Ascending aorta (tissue), 2 donors: Measurements from ENCODE around the gene ARHGEF4. TPM values are rescaled to one million over a fixed set of nuclear protein-coding genes. Genes with fewer than 3 reads are reported as not detected.
"Not testable (repeated sequence)": the region's sequence is repeated elsewhere in the genome, so short reads cannot be mapped to it uniquely, and the experiment has no call there.

ENCODE experiments used
- DNase-seq, 2 donors: peaks; one replicate each; pipeline ENCODE4 v3.0.0-alpha.2; 2019; ENCODE audit warnings: low spot score in 2 of 2
- H3K27ac ChIP-seq, 2 donors: fragments of 200-600 bp; sonication (generic); one replicate each; pipeline ENCODE4 v1.5.1; 2016 to 2017; ENCODE audit warnings: mild to moderate bottlenecking in 1 of 2
- H3K27me3 ChIP-seq: fragments of 200-600 bp; sonication (generic); one replicate; pipeline ENCODE4 v1.5.1; 2017
- H3K36me3 ChIP-seq, 2 donors: fragments of 200-600 bp; sonication (generic); one replicate each; pipeline ENCODE4 v1.5.1; 2016
- H3K4me1 ChIP-seq, 2 donors: fragments of 200-600 bp; sonication (generic); one replicate each; pipeline ENCODE4 v1.5.1; 2016 to 2017; ENCODE audit warnings: mild to moderate bottlenecking in 1 of 2
- H3K4me3 ChIP-seq, 2 donors: fragments of 200-600 bp; sonication (generic); one replicate each; pipeline ENCODE4 v1.5.1; 2016 to 2017; ENCODE audit warnings: mild to moderate bottlenecking in 1 of 2
- H3K9me3 ChIP-seq, 2 donors: fragments of 200-600 bp; sonication (generic); one replicate each; pipeline ENCODE4 v1.5.1; 2016
- CTCF ChIP-seq, 3 experiments: fragments of 200-600 bp in 2 of 3; fragments of 450-650 bp in 1 of 3; sonication (generic) in 2 of 3; IDR thresholded peaks; one replicate each; pipeline ENCODE4 v1.5.1; 2016 to 2019; ENCODE audit warnings: antibody characterized with exemption in 3 of 3, mild to moderate bottlenecking in 1 of 3, moderate library complexity in 1 of 3
- intact Hi-C: fragments of 100-400 bp; cut with DNase I; formaldehyde crosslinking; loops from one replicate; pipeline ENCODE4 v1.15.1; 2023
- total RNA-seq: library from RNA; depleted of rRNA; stranded (reverse); fragments of >200 nt; gene quantifications from one replicate; pipeline ENCODE4 v1.1.0, GENCODE V29; 2016

ARHGEF4 gene
- total RNA-seq, 1 donor from 2014 or later = 9.6 TPM

GRCh38 chr2:130985206-130985780 is 148.6 kb downstream of the ARHGEF4 start:
- no peaks in the 10 kb centered on the region for H3K36me3 ChIP-seq
- H3K4me1 ChIP-seq = no peaks in the 10 kb centered on the region
- DNase-seq = no peak
- H3K4me3 ChIP-seq = no peak overlapping the region
- intact Hi-C loops = no loop called here
- no peak for TF ChIP-seq CTCF (IDR thresholded peaks at IDR 0.05)
- H3K9me3 ChIP-seq = no peaks in the 10 kb centered on the region
- H3K27me3 ChIP-seq = no peaks in the 10 kb centered on the region
- no peak overlapping the region for H3K27ac ChIP-seq

- intact Hi-C loops = no loop called here
- H3K4me1 ChIP-seq = no peaks in the 10 kb centered on the region
- no peak overlapping the region for H3K4me3 ChIP-seq
- no peaks in the 10 kb centered on the region for H3K27me3 ChIP-seq
- DNase-seq = no peak
- no peak overlapping the region for H3K27ac ChIP-seq
- no peaks in the 10 kb centered on the region for H3K9me3 ChIP-seq
- no peaks in the 10 kb centered on the region for H3K36me3 ChIP-seq
- TF ChIP-seq CTCF (IDR thresholded peaks at IDR 0.05) = no peak
Observed at GRCh38 chr2:130985831-130986649, 149.3 kb downstream of the ARHGEF4 start.

- intact Hi-C loops = no loop called here
- no peak for TF ChIP-seq CTCF (IDR thresholded peaks at IDR 0.05)
- Histone ChIP-seq H3K4me1 (no peaks in the 10 kb centered on the region), H3K27ac (no peak overlapping the region), H3K36me3 (no peaks in the 10 kb centered on the region), H3K9me3 (no peaks in the 10 kb centered on the region), H3K27me3 (no peaks in the 10 kb centered on the region), H3K4me3 (no peak overlapping the region)
- DNase-seq = no peak
Observed at GRCh38 chr2:130986890-130987493, 150.3 kb downstream of the ARHGEF4 start.

- intact Hi-C loops = no loop called here
- Histone ChIP-seq H3K27me3 (no peaks in the 10 kb centered on the region), H3K9me3 (no peaks in the 10 kb centered on the region), H3K36me3 (no peaks in the 10 kb centered on the region), H3K27ac (no peak overlapping the region), H3K4me1 (no peaks in the 10 kb centered on the region), H3K4me3 (no peak overlapping the region)
- no peak for DNase-seq
- no peak for TF ChIP-seq CTCF (IDR thresholded peaks at IDR 0.05)
Observed at GRCh38 chr2:130987519-130988425, 151.1 kb downstream of the ARHGEF4 start.

GRCh38 chr2:130991446-130991845 is 154.7 kb downstream of the ARHGEF4 start:
- H3K4me3 ChIP-seq, H3K27ac ChIP-seq, H3K27me3 ChIP-seq, H3K9me3 ChIP-seq, H3K36me3 ChIP-seq, intact Hi-C loops, H3K4me1 ChIP-seq, DNase-seq: not testable (repeated sequence)

GRCh38 chr2:130992003-130992402 is 155.3 kb downstream of the ARHGEF4 start:
- intact Hi-C loops, DNase-seq: not testable (repeated sequence)

More at GRCh38 chr2:130992003-130992402, 155.3 kb downstream of the ARHGEF4 start:
- H3K27ac ChIP-seq, H3K27me3 ChIP-seq, H3K9me3 ChIP-seq, H3K36me3 ChIP-seq, H3K4me3 ChIP-seq, H3K4me1 ChIP-seq: not testable (repeated sequence)
